Gastroesophageal sphincter (tissue), 3 donors: Measurements from ENCODE around the gene LPAR3.

Source experiments
- POLR2A ChIP-seq, 2 donors: fragments of 450-650 bp; IDR thresholded peaks; one replicate each; pipeline ENCODE4 v1.6.1; 2017; ENCODE audit warnings: antibody characterized with exemption in 2 of 2, mild to moderate bottlenecking in 2 of 2, moderate library complexity in 1 of 2
- POLR2AphosphoS5 ChIP-seq: sonication (generic); formaldehyde crosslinking; IDR thresholded peaks from one replicate; pipeline ENCODE4 v1.6.1; 2017; ENCODE audit warnings: antibody characterized with exemption
- TF ChIP-seq, protein P1 (sequence below), 4 experiments: fragments of 200-600 bp in 2 of 4; fragments of 450-650 bp in 2 of 4; sonication (generic) in 1 of 4; IDR thresholded peaks; one replicate each; pipeline ENCODE4 v1.5.1; 2017 to 2019; ENCODE audit warnings: antibody characterized with exemption in 4 of 4, mild to moderate bottlenecking in 2 of 4, moderate library complexity in 2 of 4

DNA sequence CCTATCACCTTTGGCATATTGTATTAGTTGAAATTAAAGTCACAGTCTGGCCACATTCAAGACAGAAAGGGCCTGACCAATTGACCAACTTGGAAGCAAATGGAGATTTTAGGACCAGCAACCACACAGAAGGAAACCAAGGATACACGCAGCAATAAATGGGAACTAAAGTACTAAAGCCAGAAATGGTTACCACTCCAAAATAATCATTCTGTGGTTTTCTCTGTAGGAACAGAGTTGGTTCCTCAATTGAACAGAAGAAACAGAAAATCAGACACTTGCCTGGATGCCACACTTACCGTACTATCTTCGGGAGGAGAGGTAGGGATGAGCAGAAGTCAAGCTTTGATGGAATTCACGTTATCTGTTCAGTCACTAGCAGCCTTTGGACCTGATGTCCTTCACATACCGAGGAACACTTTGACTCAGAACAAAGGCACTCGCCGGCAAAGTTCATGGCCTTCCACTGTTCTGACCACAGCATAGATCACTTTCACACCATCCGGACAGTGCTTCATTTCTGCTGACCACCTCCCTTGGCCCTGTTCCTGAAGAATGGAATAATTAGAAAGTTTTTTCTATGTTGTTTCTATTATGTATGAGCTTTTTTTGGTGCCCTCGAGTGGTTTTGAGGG, 96.9 kb downstream of the LPAR3 start:
- TF ChIP-seq, protein P1, sequence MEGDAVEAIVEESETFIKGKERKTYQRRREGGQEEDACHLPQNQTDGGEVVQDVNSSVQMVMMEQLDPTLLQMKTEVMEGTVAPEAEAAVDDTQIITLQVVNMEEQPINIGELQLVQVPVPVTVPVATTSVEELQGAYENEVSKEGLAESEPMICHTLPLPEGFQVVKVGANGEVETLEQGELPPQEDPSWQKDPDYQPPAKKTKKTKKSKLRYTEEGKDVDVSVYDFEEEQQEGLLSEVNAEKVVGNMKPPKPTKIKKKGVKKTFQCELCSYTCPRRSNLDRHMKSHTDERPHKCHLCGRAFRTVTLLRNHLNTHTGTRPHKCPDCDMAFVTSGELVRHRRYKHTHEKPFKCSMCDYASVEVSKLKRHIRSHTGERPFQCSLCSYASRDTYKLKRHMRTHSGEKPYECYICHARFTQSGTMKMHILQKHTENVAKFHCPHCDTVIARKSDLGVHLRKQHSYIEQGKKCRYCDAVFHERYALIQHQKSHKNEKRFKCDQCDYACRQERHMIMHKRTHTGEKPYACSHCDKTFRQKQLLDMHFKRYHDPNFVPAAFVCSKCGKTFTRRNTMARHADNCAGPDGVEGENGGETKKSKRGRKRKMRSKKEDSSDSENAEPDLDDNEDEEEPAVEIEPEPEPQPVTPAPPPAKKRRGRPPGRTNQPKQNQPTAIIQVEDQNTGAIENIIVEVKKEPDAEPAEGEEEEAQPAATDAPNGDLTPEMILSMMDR (IDR thresholded peaks at IDR 0.05): no peak
- TF ChIP-seq POLR2AphosphoS5 (no peak), POLR2A (IDR thresholded peaks at IDR 0.05) (no peak)
